HG03469 (cell line): ENCODE data around the gene TMEM131L.

Experiments
- ATAC-seq: cut with Tn5 transposase; IDR thresholded peaks from one replicate; pipeline ENCODE4 v1.9.1; 2021; ENCODE audit warnings: mild to moderate bottlenecking, moderate library complexity, moderate number of reproducible peaks; ENCODE audit not compliant: unreplicated experiment

TMEM131L gene

GRCh38 chr4:153684182-153684970, 218.2 kb downstream of the TMEM131L start, which contains the start of gene TLR2:
TLR2 (plus strand) TSS chr4:153684280; CDS start chr4:153702908, 18,628 bp downstream.
- ATAC-seq, result peak; percentile 76

GRCh38 chr4:153684971-153685371, 218.8 kb downstream of the TMEM131L start:
- ATAC-seq, result no peak
